HG03520 (cell line): Measurements from ENCODE around the gene ZNF814.
A peak's percentile ranks its signal among the peaks of the same experiment; 100 is the strongest.
"Not testable (repeated sequence)": the region's sequence is repeated elsewhere in the genome, so short reads cannot be mapped to it uniquely, and the experiment has no call there.

Source experiments
- ATAC-seq: cut with Tn5 transposase; IDR thresholded peaks from one replicate; pipeline ENCODE4 v1.9.1; 2021; ENCODE audit warnings: mild to moderate bottlenecking, moderate library complexity; ENCODE audit not compliant: unreplicated experiment

ZNF814 gene

DNA sequence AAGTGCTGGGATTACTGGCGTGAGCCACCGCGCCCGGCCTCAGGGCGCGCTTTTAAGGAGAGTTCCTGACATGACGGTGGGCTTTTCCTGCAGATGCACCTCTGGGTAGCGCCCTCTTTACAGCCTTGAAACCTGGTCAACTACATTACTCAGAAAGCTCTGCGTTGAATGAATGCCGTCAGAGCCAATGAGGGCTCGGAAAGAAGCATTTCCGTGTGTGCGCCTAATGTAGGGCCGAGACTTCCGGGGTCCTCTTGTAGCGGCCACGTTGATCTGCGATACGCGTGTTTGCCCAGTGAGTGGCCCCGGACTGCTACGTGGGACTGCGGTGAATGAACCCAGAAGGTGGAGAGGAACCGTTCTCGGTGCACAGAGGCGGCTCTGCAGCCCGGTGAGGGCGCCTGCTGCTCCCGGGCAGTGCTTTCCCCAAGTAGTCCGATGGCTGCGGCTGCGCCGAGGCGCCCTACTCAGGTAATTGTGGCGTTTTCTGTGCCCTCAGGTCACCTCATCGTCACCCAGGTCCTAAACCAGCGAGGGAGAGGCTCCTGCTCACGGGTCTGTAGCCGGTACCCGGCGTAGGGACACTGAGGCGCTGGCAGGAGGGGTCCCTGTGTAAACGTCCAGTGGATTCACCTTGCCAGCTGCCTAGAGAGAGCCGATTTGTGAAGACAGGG, 69.2 kb downstream of the ZNF814 start:
- ATAC-seq = peak; percentile 78

DNA sequence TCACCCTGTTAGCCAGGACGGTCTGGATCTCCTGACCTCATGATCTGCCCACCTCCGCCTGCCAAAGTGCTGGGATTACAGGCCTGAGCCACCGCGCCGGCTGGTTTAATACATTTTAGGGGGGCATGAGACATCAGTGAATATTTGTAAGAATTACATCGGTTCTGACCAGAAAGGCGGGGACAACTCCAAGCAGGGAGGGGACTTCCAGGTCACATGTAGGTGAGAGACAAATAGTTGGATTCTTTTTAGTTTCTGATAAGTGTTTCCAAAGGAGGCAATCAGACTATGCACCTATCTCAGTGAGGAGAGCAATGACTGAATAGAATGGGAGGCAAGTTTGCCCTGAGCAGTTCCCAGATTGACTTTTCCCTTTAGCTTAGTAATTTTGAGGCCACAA, 70.5 kb downstream of the ZNF814 start:
- no peak for ATAC-seq

DNA sequence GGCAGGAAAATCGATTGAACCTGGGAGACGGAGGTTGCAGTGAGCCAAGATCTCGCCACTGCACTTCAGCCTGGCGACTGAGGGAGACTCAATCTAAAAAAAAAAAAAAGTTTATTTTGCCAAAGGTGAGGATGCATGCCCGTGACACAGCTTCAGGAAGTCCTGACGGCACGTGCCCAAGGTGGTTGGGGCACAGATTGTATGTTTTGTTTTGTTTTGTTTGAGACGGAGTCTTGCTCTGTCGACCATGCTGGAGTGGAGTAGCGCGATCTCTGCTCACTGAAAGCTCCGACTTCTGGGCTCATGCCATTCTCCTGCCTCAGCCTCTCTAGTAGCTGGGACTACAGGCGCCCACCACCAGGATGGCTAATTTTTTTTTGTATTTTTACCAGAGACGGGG, 70.9 kb downstream of the ZNF814 start:
- ATAC-seq = no peak

DNA sequence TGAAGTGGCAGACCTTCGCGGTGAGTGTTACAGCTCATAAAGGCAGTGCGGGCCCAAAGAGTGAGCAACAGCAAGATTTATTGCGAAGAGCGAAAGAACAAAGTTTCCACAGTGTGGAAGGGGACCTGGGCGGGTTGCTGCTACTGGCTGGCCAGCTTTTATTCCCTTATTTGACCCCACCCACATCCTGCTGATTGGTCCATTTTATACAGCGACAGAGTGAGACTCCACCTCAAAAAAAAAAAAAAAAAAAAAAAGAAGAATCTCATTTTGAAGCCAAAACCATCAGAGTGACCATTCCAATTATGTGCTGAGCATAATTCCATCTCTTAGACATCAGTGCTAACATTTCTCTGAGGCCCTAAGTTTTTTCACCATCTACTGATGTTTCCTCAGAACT, 72.2 kb downstream of the ZNF814 start:
- no peak for ATAC-seq

DNA sequence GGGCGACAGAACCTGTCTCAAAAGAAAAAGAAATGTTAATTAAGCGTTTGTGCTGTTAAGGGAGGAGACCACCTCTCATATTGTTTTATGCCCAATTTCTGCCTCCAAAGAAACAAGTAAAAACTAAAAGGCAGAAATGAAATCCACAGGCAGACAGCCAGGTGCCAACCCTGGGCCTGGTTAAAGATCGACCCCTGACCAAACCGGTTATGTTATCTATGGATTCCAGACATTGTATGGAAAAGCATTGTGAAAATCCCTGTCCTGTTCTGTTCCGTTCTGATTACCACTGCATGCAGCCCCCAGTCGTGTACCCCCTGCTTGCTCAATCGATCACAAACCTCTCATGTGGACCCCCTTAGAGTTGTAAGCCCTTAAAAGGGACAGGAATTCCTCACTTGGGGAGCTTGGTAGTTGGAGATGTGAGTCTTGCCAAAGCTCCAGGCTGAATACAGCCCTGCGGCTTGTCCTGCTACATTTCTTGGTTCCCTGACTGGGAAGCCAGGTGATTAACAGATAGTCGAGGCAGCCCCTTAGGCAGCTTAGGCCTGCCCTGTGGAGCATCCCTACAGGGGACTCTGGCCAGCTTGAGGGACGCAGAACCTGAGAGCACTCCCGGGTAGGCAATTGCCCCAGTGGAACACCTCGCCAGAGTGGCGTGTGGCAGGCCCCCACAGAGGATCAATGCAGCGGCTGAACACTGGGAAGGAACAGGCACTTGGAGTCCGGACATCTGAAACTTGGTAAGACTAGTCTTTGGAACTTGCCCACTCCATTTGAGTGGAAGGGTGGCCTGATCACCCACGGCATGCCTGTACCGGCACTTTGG, 73.4 kb downstream of the ZNF814 start:
- no peak for ATAC-seq

DNA sequence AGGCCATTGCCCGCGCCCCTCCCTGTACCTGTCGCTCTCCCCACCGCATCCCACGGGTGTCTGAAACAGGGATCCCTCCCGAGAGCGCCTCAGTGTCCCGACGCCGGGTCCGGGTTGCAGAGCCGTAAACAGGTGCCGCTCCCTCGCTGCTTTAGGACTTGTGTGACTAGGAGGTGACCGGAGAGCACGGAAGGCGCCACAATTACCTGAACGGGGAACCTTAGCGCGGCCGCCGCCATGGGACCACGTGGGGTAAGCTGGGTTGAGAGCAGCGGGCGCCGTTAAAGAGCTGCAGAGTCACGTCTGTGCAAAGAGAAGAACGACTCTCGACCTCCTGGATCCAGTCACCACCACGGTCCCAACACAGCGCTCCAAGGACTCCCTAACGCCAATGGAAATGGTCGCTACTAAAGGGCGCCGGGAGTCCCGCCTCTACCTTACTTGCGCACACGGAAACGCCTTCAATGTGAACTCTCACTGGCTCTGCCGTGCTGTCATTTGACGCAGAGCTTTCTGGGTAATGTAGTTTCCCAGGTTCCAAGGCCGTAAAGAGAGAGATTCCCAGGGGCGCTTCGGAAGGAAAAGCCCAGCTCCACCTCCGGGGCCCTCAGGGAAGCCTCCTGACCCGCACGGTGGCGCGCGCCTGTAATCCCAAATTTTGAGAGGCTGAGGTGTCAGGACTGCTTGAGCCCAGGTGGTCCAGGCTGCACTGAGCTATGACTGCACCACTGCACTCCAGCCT, 74.2 kb downstream of the ZNF814 start, which contains the start of gene ZNF552:
Gene ZNF552, minus strand, starts transcription at position 409 of the 742 bp plus-strand sequence. Its CDS starts 170 bp downstream, at position 239.
- peak; percentile 61 for ATAC-seq

DNA sequence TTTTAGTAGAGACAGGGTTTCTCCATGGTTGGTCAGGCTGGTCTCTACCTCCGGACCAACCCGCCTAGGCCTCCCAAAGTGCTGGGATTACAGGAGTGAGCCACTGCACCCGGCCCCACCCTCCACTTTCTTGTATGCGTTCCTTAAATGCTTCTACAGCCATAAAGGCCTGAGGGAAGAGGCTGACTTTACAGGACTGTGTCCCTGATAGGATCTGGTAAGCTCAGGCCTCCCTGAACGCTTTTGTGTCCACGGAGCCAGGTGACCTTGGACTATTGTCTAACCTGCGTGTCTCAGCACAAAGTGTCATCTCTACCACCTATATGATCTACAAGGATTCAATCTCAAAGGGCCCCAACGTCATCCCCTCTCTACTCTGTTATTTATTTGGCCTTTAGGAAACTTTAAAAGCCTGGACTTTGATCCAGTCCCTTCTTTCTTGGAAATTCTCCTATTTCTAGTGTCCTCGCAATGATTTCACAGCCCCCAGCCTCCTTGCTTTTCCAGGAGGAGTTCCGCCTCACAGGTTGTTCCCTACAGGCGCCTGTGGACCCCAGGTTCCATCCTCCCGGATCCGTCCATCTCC, 74.8 kb downstream of the ZNF814 start:
- ATAC-seq = no peak

DNA sequence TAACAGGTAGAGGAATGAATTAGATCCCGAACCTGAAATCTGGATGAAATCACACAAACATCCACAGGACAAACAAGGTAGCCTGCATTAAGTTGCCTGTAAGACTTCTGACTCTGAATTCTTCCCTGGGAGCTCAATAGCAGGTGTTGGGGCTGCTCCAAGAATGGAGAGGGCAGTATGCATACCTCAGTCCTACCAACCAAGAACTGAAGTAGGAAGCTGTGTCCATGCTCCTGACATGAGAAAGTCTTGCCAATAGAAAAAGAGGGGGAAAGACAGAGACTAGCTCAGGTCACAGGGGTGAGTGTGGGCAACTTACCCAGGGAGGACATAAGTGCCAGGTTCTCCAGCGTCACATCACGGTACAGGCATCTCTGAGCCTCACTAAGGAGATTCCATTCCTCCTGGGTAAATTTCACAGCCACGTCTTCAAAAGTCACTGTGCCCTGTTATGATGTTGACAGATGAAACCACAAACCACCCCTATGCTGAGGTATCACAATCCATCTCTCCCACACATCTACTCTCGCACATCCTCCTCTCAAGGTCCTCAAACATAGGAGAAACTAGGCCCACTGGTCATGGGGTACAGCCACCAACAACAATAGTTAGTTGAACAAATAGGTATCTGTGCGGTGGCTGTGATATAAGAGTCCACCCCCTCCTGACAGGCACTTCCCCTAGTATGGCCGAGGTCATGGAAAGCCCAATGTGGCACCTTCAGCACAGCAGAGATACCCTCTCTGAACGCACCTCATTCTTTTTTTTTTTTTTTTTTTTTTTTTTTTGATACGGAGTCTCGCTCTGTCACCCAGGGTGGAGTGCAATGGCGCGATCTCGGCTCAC, 75.6 kb downstream of the ZNF814 start:
- ATAC-seq = not testable (repeated sequence)

DNA sequence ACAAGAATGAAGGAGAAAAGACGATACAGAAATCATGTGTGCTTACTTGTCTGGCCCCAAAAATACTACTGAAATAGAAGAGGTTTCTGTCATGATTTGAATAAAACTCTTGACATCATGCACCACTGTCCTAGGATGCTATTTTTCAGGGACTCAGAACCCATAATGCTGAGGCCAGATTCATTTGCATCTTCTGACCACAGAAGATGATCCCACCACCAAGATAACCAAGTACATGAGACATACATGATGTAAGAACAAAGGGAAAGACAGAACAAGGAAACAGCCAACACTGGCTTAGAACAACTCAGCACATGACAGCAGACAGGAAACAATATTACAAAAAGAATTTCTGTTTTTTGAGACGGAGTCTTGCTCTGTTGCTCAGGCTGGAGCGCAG, 76.6 kb downstream of the ZNF814 start:
- no peak for ATAC-seq

DNA sequence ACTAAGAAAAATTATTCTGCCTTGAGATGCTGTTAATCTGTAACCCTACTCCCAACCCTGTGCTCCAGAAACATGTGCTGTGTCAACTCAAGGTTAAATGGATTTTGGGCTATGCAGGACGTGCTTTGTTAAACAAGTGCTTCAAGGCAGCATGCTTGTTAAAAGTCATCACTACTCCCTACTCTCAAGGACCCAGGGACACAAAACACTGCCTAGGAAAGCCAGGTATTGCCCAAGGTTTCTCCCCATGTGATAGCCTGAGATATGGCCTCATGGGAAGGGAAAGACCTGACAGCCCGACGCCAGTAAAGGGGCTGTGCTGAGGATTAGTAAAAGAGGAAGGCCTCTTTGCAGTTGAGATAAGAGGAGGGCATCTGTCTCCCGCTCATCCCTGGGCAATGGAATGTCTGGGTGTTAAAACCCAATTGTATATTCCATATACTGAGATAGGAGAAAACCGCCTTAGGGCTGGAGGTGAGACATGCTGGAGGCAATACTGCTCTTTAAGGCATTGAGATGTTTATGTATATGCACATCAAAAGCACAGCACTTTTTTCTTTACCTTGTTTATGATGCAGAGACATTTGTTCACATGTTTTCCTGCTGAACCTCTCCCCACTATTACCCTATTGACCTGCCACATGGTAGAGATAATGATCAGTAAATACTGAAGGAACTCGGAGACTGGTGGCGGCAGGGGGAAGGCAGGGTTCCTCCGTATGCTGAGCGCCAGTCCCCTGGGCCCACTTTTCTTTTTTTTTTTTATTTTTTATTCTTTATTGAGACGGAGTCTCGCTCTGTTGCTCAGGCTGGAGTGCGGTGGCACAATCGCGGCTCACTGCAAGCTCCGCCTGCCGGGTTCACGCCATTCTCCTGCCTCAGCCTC, 78.2 kb downstream of the ZNF814 start:
- ATAC-seq = not testable (repeated sequence)

DNA sequence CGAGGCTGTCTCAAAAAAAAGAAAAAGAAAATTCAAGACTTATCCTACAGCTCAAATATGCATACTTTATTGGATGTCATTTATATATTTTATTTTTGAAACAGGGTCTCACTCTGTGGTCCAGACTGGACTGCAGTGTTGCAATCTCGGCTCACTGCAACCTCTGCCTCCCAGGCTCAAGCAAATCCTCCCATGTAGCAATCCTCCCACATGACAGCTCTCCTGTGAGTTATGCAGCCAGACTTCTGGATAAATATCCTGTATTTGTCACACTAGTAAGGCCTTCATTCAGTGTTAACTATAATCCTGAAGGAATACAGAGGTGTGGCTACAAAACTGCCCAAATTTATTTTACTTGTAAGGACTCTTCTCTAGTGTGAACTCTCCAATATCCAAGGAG, 81.3 kb downstream of the ZNF814 start:
- ATAC-seq = no peak

DNA sequence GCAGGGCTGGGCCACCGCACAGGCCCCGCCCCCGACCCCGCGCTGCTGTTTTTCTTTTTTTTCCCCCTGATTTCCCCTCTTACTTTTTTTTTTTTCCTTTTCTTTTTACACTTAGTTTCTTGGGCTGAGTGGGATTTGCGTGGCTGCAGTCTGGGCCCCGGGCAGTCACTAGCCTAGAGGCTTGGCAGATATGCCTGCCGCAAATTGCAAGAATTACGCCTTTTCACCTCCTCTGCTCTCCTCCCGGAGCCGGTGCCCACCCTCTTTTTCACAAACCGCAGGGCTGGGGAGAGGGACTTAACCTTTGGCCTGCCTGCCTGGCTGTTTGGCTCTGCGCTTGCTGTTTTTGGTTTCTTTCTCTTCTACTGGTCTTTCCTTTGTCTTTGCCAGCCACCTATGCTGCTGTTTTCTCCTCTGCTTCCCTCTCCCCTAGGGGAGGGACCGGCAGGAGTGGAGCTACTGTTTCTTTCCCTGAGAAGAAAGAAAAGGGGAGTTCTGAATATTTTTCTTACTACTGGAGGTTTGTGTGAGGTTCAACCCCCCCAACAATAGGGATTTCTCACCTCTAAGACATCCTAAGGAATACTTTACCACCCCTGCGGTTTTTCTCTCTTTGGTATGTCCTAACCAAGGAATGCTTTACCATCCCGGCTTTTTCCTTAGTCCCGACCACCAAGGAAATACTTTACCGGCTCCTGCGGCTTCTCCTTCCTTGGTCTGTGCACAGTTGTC, 85.1 kb downstream of the ZNF814 start:
- no peak for ATAC-seq

DNA sequence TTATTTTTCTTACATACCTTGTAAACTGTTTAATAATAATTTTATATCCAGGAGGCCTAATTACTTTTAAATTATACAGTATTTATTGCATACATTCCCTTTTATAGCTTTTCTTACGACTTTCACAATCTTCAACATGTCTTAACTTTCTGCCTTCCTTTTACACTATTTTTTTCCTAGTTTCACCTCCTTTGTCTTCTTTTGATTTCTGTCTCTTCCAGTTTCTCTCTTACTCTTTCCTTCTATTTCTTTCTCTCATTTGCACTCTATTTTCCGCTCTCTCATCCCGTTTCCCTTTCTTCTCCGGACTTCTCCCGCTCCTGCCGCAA, 85.6 kb downstream of the ZNF814 start:
- no peak for ATAC-seq

DNA sequence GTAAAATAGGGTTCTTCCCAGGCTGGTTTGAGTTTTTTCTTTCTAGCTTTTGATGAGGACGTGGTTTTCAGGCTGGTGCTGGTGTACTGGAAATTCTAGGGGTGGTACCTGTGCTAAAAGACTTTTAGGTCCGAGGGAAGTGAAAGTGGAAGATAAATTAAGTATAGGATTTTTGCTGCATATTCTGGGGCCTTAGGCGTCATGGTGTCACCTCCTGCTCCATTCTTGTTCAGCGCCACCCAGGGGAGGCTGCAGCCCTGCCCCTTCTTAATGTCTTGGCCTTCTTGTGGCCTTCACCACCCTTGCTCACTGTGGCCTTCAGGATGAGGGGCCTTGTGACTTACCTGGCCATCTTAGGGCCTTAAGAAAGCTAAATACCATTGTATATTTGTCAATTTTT, 86.6 kb downstream of the ZNF814 start:
- no peak for ATAC-seq

DNA sequence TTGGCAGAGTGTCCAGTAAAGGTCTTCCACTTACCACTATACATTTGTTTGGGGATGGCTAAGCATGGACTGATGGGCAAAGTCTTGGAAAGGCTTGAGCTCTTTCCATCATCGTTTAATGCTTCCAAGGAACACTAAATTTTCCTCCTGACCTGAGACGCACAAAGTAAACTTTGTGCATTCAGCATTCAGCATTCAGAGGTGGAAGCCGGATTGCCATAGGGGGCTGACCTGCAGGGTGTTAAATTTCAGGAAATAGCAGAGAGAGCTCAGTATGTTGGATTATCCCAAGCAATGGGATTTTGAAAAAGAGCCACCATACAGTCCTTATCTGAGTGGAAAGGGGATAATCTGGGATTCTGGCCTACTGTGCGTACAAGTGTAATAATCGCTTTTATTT, 88.1 kb downstream of the ZNF814 start:
- ATAC-seq = no peak
